PFSK-1 (cell line): ENCODE measurements around the gene TPP1.
A peak's percentile ranks its signal among the peaks of the same experiment; 100 is the strongest.

Experiments used
- FOXP2 ChIP-seq: optimal IDR thresholded peaks from 2 replicates; pipeline ENCODE3; 2011; ENCODE audit warnings: borderline replicate concordance, control low read depth, inconsistent platforms; ENCODE audit not compliant: insufficient read depth; ENCODE audit errors: extremely low read length, extremely low read depth
- POLR2AphosphoS5 ChIP-seq: IDR thresholded peaks from 2 replicates; pipeline ENCODE4 v1.6.1; 2012; ENCODE audit warnings: low read depth, mild to moderate bottlenecking, control low read depth, low read length, moderate library complexity
- SIN3A ChIP-seq: IDR thresholded peaks from 2 replicates; pipeline ENCODE4 v1.6.1; 2012; ENCODE audit warnings: mild to moderate bottlenecking, low read length, moderate library complexity, borderline replicate concordance; ENCODE audit not compliant: insufficient read depth
- TAF1 ChIP-seq: IDR thresholded peaks from 2 replicates; pipeline ENCODE4 v1.6.1; 2012; ENCODE audit warnings: low read length, control low read depth, borderline replicate concordance; ENCODE audit not compliant: insufficient read depth
- TF ChIP-seq, protein P1 (sequence below), 2 experiments: IDR thresholded peaks; 2 replicates each; pipeline versions ENCODE4 v1.6.1 to v1.8.0; 2011 to 2012; ENCODE audit warnings: low read depth in 2 of 2, low read length in 2 of 2, control low read depth in 1 of 2, inconsistent platforms in 1 of 2, mild to moderate bottlenecking in 1 of 2, moderate library complexity in 1 of 2; ENCODE audit not compliant: insufficient read depth in 1 of 2

TPP1 gene

DNA sequence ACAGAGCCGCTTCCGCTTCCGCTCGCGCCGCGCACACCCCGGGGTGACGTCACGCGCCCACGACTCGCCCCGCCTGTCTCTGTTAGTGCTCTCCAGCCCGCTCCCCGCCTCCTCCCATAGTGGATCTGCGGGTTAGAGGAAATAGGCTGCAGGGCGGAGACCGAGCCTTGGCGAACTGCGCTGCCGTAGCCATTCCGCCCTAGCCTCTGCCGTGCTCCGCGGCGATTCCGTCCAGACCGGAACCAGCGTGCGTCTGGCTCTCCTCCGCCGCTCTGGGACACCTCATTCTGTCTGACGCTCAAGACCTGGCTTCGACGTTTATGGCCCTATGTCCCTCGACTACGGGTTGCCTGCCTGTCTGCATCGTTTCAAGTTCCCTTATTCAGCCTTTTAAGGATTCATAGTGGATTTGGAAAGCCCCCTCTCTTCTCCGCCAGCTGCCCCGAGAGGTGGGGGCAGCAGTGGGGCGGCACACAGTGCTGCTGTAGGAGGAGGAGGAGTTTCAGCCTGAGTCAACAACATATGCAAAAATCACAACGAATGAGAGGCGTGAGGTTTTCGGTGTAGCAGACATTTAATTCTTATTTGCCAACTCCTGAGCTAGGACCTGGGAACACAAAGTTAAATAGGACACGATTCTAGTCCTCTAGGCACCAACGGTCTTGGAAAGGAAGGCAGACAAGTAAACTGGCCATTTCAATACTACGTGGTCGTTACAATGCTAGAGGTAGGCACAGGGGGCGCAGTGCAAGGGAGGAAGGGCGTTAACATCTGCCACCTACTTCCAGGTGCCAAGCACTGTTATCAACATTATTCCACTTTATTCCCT is 6.8 kb downstream of the TPP1 start, which contains the start of gene TAF10:
TSS of gene TAF10 (minus strand) at position 4 of the 829 bp plus-strand sequence. CDS start 27 bp downstream, outside the sequence.
- TF ChIP-seq POLR2AphosphoS5: peak; percentile 92
- peak; percentile 82; the same call in 1 of the 2 replicates for TF ChIP-seq SIN3A
- peak; percentile 98 for TF ChIP-seq FOXP2
- TF ChIP-seq, protein P1, sequence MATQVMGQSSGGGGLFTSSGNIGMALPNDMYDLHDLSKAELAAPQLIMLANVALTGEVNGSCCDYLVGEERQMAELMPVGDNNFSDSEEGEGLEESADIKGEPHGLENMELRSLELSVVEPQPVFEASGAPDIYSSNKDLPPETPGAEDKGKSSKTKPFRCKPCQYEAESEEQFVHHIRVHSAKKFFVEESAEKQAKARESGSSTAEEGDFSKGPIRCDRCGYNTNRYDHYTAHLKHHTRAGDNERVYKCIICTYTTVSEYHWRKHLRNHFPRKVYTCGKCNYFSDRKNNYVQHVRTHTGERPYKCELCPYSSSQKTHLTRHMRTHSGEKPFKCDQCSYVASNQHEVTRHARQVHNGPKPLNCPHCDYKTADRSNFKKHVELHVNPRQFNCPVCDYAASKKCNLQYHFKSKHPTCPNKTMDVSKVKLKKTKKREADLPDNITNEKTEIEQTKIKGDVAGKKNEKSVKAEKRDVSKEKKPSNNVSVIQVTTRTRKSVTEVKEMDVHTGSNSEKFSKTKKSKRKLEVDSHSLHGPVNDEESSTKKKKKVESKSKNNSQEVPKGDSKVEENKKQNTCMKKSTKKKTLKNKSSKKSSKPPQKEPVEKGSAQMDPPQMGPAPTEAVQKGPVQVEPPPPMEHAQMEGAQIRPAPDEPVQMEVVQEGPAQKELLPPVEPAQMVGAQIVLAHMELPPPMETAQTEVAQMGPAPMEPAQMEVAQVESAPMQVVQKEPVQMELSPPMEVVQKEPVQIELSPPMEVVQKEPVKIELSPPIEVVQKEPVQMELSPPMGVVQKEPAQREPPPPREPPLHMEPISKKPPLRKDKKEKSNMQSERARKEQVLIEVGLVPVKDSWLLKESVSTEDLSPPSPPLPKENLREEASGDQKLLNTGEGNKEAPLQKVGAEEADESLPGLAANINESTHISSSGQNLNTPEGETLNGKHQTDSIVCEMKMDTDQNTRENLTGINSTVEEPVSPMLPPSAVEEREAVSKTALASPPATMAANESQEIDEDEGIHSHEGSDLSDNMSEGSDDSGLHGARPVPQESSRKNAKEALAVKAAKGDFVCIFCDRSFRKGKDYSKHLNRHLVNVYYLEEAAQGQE (IDR thresholded peaks at IDR 0.05; ENCODE audit: insufficient read depth in 1 of 2, low read depth in 2 of 2, low read length in 2 of 2): peak; percentile 45 to 60; a peak in 2 of 4 replicates
- peak; percentile 92 for TF ChIP-seq TAF1

- no peak for TF ChIP-seq TAF1
- TF ChIP-seq SIN3A: no peak
- no peak; the same call in 1 of the 2 replicates for TF ChIP-seq POLR2AphosphoS5
- TF ChIP-seq FOXP2: no peak
- TF ChIP-seq, protein P1 (IDR thresholded peaks at IDR 0.05; ENCODE audit: insufficient read depth in 1 of 2, low read depth in 2 of 2, low read length in 2 of 2): no peak
Observed at GRCh38 chr11:6611963-6612212, 7.3 kb downstream of the TPP1 start.

DNA sequence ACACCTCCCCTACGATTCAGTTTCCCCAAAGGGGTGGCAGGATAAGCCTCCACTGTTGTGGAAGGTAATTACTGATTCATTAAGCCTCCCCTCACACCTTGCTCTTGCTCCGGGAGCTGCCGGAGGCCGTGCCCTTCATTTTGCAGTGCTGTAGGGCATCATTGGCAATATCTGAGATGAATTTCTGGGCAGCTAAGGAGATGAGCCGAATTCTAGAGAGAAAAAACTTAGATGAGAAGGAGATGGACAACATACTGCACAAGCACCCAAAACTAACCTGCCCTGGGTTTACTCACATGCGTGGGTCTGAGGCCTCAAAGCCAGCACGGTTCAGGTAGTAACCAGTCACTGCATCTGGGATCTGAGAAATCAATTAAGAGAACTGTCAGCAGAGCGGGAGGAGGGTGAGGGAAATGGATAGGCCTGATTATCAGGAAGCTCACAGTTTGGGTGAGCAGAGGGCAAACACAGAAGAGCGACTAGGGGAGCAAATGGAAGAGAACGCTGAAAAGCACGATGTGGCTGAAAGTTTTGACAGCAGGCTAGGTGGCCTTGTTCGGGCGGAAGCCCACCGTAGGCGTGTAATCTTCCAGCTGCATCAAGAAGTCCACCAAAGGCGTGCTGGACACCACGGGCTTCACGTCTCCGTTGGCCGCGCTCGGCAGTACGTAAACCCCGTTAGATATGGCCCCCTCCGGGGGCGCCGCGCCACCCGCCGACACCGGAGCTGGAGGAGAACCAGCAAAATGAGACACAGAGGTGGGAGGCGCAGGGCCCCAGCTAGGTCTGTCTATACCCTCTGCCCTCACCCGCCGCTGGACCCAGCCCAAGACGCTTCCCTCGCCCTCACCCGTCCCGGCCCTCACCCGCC is 7.9 kb downstream of the TPP1 start:
- TF ChIP-seq FOXP2: no peak
- TF ChIP-seq, protein P1 (IDR thresholded peaks at IDR 0.05; ENCODE audit: insufficient read depth in 1 of 2, low read depth in 2 of 2, low read length in 2 of 2): 0 out of 4 replicates have a peak, but pooled peaks of 1 of the 2 experiments have one; percentile 13
- peak; percentile 55; the same call in 1 of the 2 replicates for TF ChIP-seq TAF1
- peak; percentile 58; the same call in 1 of the 2 replicates for TF ChIP-seq POLR2AphosphoS5
- TF ChIP-seq SIN3A: no peak

DNA sequence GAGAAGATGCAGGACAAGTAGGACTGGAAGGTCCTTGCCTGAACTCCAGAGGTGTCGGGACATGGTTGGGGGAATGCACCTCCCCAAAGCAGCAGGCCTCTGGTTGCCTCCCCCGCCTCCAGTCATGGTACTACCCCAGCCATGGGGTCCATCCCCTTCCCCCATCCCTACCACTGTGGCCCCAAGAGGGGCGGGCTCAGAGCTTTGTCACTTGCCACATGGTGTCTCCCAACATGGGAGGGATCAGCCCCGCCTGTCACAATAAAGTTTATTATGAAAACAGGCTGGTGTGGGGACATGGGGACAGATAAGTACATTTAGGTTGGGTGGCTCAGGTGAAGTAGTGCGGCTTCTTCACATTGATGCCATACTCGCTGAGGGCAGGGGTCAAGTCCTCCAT is 8.6 kb downstream of the TPP1 start:
- TF ChIP-seq TAF1 (no peak), SIN3A (no peak)

DNA sequence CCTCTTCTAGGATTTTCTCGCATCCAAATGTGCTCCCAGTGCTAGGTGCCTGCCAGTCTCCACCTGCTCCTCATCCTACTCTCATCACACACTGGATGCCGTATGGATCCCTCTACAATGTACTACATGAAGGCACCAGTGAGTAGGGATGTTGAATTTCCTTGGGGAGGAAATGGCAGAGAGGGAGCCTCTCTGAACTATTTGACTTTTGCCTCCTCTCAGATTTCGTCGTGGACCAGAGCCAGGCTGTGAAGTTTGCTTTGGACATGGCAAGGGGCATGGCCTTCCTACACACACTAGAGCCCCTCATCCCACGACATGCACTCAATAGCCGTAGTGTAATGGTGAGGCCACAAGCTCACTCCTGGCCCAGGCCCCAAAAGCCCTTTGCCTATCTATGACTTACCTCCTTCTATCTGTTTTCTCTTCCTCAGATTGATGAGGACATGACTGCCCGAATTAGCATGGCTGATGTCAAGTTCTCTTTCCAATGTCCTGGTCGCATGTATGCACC is 9.7 kb downstream of the TPP1 start:
- TF ChIP-seq, protein P1 (IDR thresholded peaks at IDR 0.05; ENCODE audit: insufficient read depth in 1 of 2, low read depth in 2 of 2, low read length in 2 of 2): no peak
- TF ChIP-seq SIN3A (no peak), POLR2AphosphoS5 (no peak), TAF1 (no peak), FOXP2 (no peak)
